A673 (cell line): ENCODE measurements around the gene APOBEC4.

Experiments used
- CTCF ChIP-seq: fragments of 300-800, 200-600 bp; sonication (generic); conservative IDR thresholded peaks from 2 replicates; pipeline ENCODE4 v1.5.1; 2017; ENCODE audit warnings: low read depth, mild to moderate bottlenecking, antibody characterized with exemption, low read length, moderate library complexity, mixed read lengths
- EZH2 ChIP-seq: fragments of 200-600 bp; sonication (generic); IDR thresholded peaks from 2 replicates; pipeline ENCODE4 v1.6.1; 2017; ENCODE audit warnings: borderline replicate concordance, low read depth, mild to moderate bottlenecking, mixed read lengths, antibody characterized with exemption, low read length; ENCODE audit not compliant: poor library complexity, severe bottlenecking

- TF ChIP-seq CTCF (no peak), EZH2 (no peak)
These were observed 20.6 kb upstream of the APOBEC4 start for GRCh38 chr1:183673605-183674323.
